GM23338 (cell line): ENCODE measurements around the gene LAD1. TPM values are rescaled to one million over a fixed set of nuclear protein-coding genes. Genes with fewer than 3 reads are reported as not detected.

ENCODE experiments used
- ATAC-seq: fragments of 200-7000 bp; cut with Tn5 transposase; 3 replicates; pipeline ENCODE4 v1.9.1; 2020
- DNase-seq: peaks from one replicate; pipeline ENCODE4 v3.0.0-alpha.2; 2015; ENCODE audit warnings: low spot score
- H2AFZ ChIP-seq: fragments of 200-600 bp; sonication (generic); 2 replicates; pipeline ENCODE4 v1.8.0; 2016; ENCODE audit warnings: antibody characterized with exemption, mild to moderate bottlenecking, moderate library complexity
- H3F3A ChIP-seq: fragments of 200-600 bp; sonication (generic); replicated peaks from 2 replicates; pipeline ENCODE4 v1.8.0; 2017; ENCODE audit warnings: antibody characterized with exemption, mixed run types, low read depth
- H3K27ac ChIP-seq: fragments of 200-600 bp; sonication (generic); 2 replicates; pipeline ENCODE4 v1.6.1; 2016; ENCODE audit warnings: low read depth
- H3K27me3 ChIP-seq: fragments of 200-600 bp; sonication (generic); 2 replicates; pipeline ENCODE4 v1.8.0; 2016; ENCODE audit warnings: mild to moderate bottlenecking, mixed run types, moderate library complexity; ENCODE audit not compliant: insufficient read depth
- H3K36me3 ChIP-seq: fragments of 200-600 bp; sonication (generic); 2 replicates; pipeline ENCODE4 v1.8.0; 2016; ENCODE audit warnings: mild to moderate bottlenecking; ENCODE audit not compliant: insufficient read depth
- H3K4me1 ChIP-seq: fragments of 200-600 bp; sonication (generic); 2 replicates; pipeline ENCODE4 v1.8.0; 2016; ENCODE audit warnings: mild to moderate bottlenecking, moderate library complexity; ENCODE audit not compliant: insufficient read depth
- H3K4me2 ChIP-seq: fragments of 200-600 bp; sonication (generic); 2 replicates; pipeline ENCODE4 v1.7.1; 2017; ENCODE audit warnings: mixed run types
- H3K4me3 ChIP-seq: fragments of 200-600 bp; sonication (generic); 2 replicates; pipeline ENCODE4 v1.6.1; 2016; ENCODE audit warnings: mixed run types
- H3K79me2 ChIP-seq: fragments of 200-600 bp; sonication (generic); replicated peaks from 2 replicates; pipeline ENCODE4 v1.8.0; 2017; ENCODE audit warnings: mild to moderate bottlenecking; ENCODE audit not compliant: insufficient read depth
- H3K9me2 ChIP-seq: fragments of 200-600 bp; sonication (generic); 2 replicates; pipeline ENCODE4 v1.8.0; 2017; ENCODE audit not compliant: insufficient read depth
- H4K20me1 ChIP-seq: fragments of 200-600 bp; sonication (generic); replicated peaks from 2 replicates; pipeline ENCODE4 v1.8.0; 2017; ENCODE audit warnings: mild to moderate bottlenecking; ENCODE audit not compliant: insufficient read depth
- H3K27ac Mint-ChIP-seq: 2 replicates; pipeline ENCODE4 v1.8.0; 2020; ENCODE audit warnings: inconsistent platforms, mild to moderate bottlenecking, moderate library complexity, mixed read lengths
- H3K27me3 Mint-ChIP-seq: 3 replicates; pipeline ENCODE4 v1.8.0; 2022; ENCODE audit warnings: low read depth, mild to moderate bottlenecking, moderate library complexity, mixed read lengths, inconsistent platforms; ENCODE audit not compliant: insufficient read depth, poor library complexity
- H3K36me3 Mint-ChIP-seq: 3 replicates; pipeline ENCODE4 v1.8.0; 2021; ENCODE audit warnings: low read depth, mild to moderate bottlenecking, inconsistent platforms, moderate library complexity, mixed read lengths
- H3K4me1 Mint-ChIP-seq: 3 replicates; pipeline ENCODE4 v1.8.0; 2020; ENCODE audit warnings: mild to moderate bottlenecking, inconsistent platforms, mixed read lengths
- H3K4me3 Mint-ChIP-seq: 3 replicates; pipeline ENCODE4 v1.8.0; 2021; ENCODE audit warnings: moderate library complexity, mild to moderate bottlenecking, inconsistent platforms, mixed read lengths
- H3K9me3 Mint-ChIP-seq: 3 replicates; pipeline ENCODE4 v1.8.0; 2020; ENCODE audit warnings: moderate library complexity, mild to moderate bottlenecking, inconsistent platforms, mixed read lengths
- EZH2 ChIP-seq: fragments of 200-600 bp; sonication (generic); IDR thresholded peaks from one replicate; pipeline ENCODE4 v1.8.0; 2017; ENCODE audit warnings: antibody characterized with exemption, mild to moderate bottlenecking, low read depth; ENCODE audit not compliant: unreplicated experiment
- EZH2phosphoT487 ChIP-seq: fragments of 200-600 bp; sonication (generic); IDR thresholded peaks from one replicate; pipeline ENCODE4 v1.8.1; 2018; ENCODE audit warnings: antibody characterized with exemption; ENCODE audit not compliant: unreplicated experiment
- JUNB ChIP-seq: IDR thresholded peaks from one replicate; pipeline ENCODE4 v1.6.1; 2016; ENCODE audit warnings: antibody characterized with exemption; ENCODE audit not compliant: unreplicated experiment
- NANOG ChIP-seq: IDR thresholded peaks from 2 replicates; pipeline ENCODE4 v1.6.1; 2016; ENCODE audit warnings: antibody characterized with exemption, borderline replicate concordance
- POLR2AphosphoS5 ChIP-seq: IDR thresholded peaks from 2 replicates; pipeline ENCODE4 v1.6.1; 2016; ENCODE audit warnings: antibody characterized with exemption, low read depth
- STAT1 ChIP-seq: IDR thresholded peaks from one replicate; pipeline ENCODE4 v1.6.1; 2016; ENCODE audit warnings: antibody characterized with exemption; ENCODE audit not compliant: unreplicated experiment
- ZNF114 ChIP-seq: fragments of 250-450 bp; sonication (Bioruptor Pico); IDR thresholded peaks from 2 replicates; pipeline ENCODE4 v1.5.0; 2020; ENCODE audit warnings: mild to moderate bottlenecking, moderate library complexity
- ZNF331 ChIP-seq: fragments of 250-450 bp; sonication (Bioruptor Pico); IDR thresholded peaks from 2 replicates; pipeline ENCODE4 v1.5.0; 2020; ENCODE audit warnings: low read depth, mild to moderate bottlenecking, moderate library complexity
- polyA plus RNA-seq: library from polyadenylated mRNA; unstranded; fragments of >200 nt; fragmentation: Nextera tagmentation; extraction: Ambion mirVana; gene quantifications from 2 replicates; pipeline ENCODE4 v1.2.1, GENCODE V29; 2016
- total RNA-seq: library from RNA; depleted of rRNA; stranded (reverse); fragments of >200 nt; shearing (Covaris generic); gene quantifications from 2 replicates; pipeline ENCODE4 v1.2.3, GENCODE V29; 2014
- TF ChIP-seq, protein P1 (sequence below): IDR thresholded peaks from one replicate; pipeline ENCODE4 v1.6.1; 2018; ENCODE audit warnings: antibody characterized with exemption; ENCODE audit not compliant: unreplicated experiment
- TF ChIP-seq, protein P2 (sequence below): IDR thresholded peaks from 2 replicates; pipeline ENCODE4 v1.6.1; 2016; ENCODE audit warnings: antibody characterized with exemption
- TF ChIP-seq, protein P3 (sequence below): fragments of 250-450 bp; sonication (Bioruptor Pico); IDR thresholded peaks from 2 replicates; pipeline ENCODE4 v1.5.0; 2020; ENCODE audit warnings: mild to moderate bottlenecking, moderate library complexity

The LAD1 gene
- total and polyA plus RNA-seq, 2 experiments from 2014 or later = 17.6 to 18.9 TPM

DNA sequence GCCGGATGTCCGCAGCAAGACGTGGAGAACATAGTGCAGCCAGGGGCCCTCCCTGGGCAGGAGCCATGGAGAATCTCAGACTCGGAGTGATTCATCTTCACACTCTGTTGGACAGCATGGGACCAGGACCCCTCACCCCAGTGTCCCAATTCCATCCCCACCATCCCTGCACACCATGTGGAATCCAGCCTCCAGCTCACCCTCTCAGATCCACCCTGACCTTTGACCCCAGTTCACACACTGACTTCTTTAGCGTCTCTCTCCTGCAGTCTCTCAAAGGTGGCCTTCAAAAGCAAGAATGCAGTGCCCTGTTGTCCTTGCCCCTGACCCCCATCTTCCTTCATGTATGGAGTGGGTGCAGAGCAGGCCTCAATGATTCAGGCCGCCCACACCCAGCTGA is 24.5 kb upstream of the LAD1 start:
- DNase-seq (no peak), ATAC-seq (no peak)
- H3K36me3 ChIP-seq = no peaks in the 10 kb centered on the region
- H3K4me3 Mint-ChIP-seq = no peak overlapping the region
- H3K36me3 Mint-ChIP-seq = no peaks in the 10 kb centered on the region; the same call in 2 of the 3 replicates
- no peaks in the 10 kb centered on the region for H3K9me2 ChIP-seq
- H3K27me3 Mint-ChIP-seq = peaks cover 10% of the 10 kb centered on the region
- no peak overlapping the region for H3K4me2 ChIP-seq
- no peak overlapping the region for H2AFZ ChIP-seq
- H3K4me3 ChIP-seq = no peak overlapping the region
- H3K9me3 Mint-ChIP-seq = peaks cover 3% of the 10 kb centered on the region; the same call in 1 of the 3 replicates
- H3K4me1 ChIP-seq = no peaks in the 10 kb centered on the region
- no peak overlapping the region for H3K27ac ChIP-seq
- no peaks in the 10 kb centered on the region for H3F3A ChIP-seq
- no peaks in the 10 kb centered on the region for H4K20me1 ChIP-seq
- H3K79me2 ChIP-seq = no peaks in the 10 kb centered on the region
- no peak for TF ChIP-seq ZNF331 (CRISPR knock-in tag)
- no peak for TF ChIP-seq EZH2phosphoT487
- H3K27ac Mint-ChIP-seq = no peak overlapping the region
- peaks cover 15% of the 10 kb centered on the region for H3K4me1 Mint-ChIP-seq
- no peaks in the 10 kb centered on the region for H3K27me3 ChIP-seq

DNA sequence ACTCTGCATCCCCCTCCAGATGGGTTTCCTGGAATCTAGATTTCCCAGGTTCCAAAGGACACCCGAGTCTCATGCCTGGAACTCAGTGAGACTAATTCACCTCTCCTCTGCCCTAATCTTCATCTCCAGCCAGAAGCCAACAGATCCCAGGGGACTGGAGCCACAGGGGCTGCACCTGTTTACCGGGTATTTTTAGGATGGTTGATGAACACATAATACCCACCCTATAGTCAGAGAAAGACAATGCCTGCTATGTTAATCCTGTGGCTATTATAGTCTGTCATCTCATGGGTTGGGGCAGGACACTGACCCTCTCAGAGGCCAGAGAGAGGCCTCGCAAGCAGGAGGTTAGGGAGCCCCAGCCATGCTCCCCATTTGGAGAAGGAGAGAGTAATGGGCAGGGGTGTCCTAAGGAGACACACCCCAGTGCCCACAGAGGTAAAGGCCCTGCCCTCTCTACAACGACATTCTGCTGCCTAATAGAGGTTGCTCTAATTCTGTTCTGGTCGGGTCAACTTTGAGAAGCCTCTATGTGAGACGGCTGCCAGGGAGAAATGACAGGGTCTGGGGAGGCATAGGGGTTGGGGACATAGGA is 23.4 kb upstream of the LAD1 start:
- DNase-seq (no peak), ATAC-seq (no peak)
- H3K9me3 Mint-ChIP-seq = peaks cover 3% of the 10 kb centered on the region; the same call in 1 of the 3 replicates
- peaks cover 10% of the 10 kb centered on the region for H3K27me3 Mint-ChIP-seq
- no peak overlapping the region for H2AFZ ChIP-seq
- no peak overlapping the region for H3K4me3 ChIP-seq
- no peaks in the 10 kb centered on the region for H3K79me2 ChIP-seq
- no peak overlapping the region for H3K27ac Mint-ChIP-seq
- no peaks in the 10 kb centered on the region for H3K27me3 ChIP-seq
- no peak overlapping the region for H3K4me2 ChIP-seq
- H3K9me2 ChIP-seq = no peaks in the 10 kb centered on the region
- H3K36me3 Mint-ChIP-seq = no peaks in the 10 kb centered on the region; the same call in 2 of the 3 replicates
- H4K20me1 ChIP-seq = no peaks in the 10 kb centered on the region
- H3K4me3 Mint-ChIP-seq = no peak overlapping the region
- no peaks in the 10 kb centered on the region for H3F3A ChIP-seq
- H3K4me1 ChIP-seq = no peaks in the 10 kb centered on the region
- no peaks in the 10 kb centered on the region for H3K36me3 ChIP-seq
- H3K4me1 Mint-ChIP-seq = peaks cover 15% of the 10 kb centered on the region
- no peak overlapping the region for H3K27ac ChIP-seq
- TF ChIP-seq ZNF114 (CRISPR knock-in tag) = no peak
- TF ChIP-seq, protein P1, sequence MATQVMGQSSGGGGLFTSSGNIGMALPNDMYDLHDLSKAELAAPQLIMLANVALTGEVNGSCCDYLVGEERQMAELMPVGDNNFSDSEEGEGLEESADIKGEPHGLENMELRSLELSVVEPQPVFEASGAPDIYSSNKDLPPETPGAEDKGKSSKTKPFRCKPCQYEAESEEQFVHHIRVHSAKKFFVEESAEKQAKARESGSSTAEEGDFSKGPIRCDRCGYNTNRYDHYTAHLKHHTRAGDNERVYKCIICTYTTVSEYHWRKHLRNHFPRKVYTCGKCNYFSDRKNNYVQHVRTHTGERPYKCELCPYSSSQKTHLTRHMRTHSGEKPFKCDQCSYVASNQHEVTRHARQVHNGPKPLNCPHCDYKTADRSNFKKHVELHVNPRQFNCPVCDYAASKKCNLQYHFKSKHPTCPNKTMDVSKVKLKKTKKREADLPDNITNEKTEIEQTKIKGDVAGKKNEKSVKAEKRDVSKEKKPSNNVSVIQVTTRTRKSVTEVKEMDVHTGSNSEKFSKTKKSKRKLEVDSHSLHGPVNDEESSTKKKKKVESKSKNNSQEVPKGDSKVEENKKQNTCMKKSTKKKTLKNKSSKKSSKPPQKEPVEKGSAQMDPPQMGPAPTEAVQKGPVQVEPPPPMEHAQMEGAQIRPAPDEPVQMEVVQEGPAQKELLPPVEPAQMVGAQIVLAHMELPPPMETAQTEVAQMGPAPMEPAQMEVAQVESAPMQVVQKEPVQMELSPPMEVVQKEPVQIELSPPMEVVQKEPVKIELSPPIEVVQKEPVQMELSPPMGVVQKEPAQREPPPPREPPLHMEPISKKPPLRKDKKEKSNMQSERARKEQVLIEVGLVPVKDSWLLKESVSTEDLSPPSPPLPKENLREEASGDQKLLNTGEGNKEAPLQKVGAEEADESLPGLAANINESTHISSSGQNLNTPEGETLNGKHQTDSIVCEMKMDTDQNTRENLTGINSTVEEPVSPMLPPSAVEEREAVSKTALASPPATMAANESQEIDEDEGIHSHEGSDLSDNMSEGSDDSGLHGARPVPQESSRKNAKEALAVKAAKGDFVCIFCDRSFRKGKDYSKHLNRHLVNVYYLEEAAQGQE = no peak
- no peak for TF ChIP-seq STAT1
- TF ChIP-seq EZH2 = no peak
- TF ChIP-seq NANOG = no peak
- TF ChIP-seq, protein P2, sequence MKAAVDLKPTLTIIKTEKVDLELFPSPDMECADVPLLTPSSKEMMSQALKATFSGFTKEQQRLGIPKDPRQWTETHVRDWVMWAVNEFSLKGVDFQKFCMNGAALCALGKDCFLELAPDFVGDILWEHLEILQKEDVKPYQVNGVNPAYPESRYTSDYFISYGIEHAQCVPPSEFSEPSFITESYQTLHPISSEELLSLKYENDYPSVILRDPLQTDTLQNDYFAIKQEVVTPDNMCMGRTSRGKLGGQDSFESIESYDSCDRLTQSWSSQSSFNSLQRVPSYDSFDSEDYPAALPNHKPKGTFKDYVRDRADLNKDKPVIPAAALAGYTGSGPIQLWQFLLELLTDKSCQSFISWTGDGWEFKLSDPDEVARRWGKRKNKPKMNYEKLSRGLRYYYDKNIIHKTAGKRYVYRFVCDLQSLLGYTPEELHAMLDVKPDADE = no peak
- no peak for TF ChIP-seq POLR2AphosphoS5
- TF ChIP-seq ZNF331 (CRISPR knock-in tag) = no peak
- TF ChIP-seq JUNB = no peak
- TF ChIP-seq, protein P3, sequence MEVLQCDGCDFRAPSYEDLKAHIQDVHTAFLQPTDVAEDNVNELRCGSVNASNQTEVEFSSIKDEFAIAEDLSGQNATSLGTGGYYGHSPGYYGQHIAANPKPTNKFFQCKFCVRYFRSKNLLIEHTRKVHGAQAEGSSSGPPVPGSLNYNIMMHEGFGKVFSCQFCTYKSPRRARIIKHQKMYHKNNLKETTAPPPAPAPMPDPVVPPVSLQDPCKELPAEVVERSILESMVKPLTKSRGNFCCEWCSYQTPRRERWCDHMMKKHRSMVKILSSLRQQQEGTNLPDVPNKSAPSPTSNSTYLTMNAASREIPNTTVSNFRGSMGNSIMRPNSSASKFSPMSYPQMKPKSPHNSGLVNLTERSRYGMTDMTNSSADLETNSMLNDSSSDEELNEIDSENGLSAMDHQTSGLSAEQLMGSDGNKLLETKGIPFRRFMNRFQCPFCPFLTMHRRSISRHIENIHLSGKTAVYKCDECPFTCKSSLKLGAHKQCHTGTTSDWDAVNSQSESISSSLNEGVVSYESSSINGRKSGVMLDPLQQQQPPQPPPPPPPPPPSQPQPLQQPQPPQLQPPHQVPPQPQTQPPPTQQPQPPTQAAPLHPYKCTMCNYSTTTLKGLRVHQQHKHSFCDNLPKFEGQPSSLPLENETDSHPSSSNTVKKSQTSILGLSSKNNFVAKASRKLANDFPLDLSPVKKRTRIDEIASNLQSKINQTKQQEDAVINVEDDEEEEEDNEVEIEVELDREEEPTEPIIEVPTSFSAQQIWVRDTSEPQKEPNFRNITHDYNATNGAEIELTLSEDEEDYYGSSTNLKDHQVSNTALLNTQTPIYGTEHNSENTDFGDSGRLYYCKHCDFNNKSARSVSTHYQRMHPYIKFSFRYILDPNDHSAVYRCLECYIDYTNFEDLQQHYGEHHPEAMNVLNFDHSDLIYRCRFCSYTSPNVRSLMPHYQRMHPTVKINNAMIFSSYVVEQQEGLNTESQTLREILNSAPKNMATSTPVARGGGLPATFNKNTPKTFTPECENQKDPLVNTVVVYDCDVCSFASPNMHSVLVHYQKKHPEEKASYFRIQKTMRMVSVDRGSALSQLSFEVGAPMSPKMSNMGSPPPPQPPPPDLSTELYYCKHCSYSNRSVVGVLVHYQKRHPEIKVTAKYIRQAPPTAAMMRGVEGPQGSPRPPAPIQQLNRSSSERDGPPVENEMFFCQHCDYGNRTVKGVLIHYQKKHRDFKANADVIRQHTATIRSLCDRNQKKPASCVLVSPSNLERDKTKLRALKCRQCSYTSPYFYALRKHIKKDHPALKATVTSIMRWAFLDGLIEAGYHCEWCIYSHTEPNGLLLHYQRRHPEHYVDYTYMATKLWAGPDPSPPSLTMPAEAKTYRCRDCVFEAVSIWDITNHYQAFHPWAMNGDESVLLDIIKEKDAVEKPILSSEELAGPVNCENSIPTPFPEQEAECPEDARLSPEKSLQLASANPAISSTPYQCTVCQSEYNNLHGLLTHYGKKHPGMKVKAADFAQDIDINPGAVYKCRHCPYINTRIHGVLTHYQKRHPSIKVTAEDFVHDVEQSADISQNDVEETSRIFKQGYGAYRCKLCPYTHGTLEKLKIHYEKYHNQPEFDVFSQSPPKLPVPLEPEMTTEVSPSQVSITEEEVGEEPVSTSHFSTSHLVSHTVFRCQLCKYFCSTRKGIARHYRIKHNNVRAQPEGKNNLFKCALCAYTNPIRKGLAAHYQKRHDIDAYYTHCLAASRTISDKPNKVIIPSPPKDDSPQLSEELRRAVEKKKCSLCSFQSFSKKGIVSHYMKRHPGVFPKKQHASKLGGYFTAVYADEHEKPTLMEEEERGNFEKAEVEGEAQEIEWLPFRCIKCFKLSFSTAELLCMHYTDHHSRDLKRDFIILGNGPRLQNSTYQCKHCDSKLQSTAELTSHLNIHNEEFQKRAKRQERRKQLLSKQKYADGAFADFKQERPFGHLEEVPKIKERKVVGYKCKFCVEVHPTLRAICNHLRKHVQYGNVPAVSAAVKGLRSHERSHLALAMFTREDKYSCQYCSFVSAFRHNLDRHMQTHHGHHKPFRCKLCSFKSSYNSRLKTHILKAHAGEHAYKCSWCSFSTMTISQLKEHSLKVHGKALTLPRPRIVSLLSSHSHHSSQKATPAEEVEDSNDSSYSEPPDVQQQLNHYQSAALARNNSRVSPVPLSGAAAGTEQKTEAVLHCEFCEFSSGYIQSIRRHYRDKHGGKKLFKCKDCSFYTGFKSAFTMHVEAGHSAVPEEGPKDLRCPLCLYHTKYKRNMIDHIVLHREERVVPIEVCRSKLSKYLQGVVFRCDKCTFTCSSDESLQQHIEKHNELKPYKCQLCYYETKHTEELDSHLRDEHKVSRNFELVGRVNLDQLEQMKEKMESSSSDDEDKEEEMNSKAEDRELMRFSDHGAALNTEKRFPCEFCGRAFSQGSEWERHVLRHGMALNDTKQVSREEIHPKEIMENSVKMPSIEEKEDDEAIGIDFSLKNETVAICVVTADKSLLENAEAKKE (CRISPR knock-in tag) = no peak
- TF ChIP-seq EZH2phosphoT487 = no peak
